ENCODE data around the gene MAFB.

MAFB gene

GRCh38 chr20:40663304-40663790 lies 25.7 kb downstream of the MAFB start:
- Histone ChIP-seq H3K4me1 (ENCODE audit: control insufficient read depth, insufficient read depth, low read length) (no peaks in the 10 kb centered on the region), H3K36me3 (ENCODE audit: control insufficient read depth in 2 of 2, insufficient read depth in 1 of 2, low read length in 2 of 2) (no peaks in the 10 kb centered on the region), H3K4me3 (ENCODE audit: low read depth, low read length) (no peak overlapping the region), H3K9me3 (ENCODE audit: control insufficient read depth, insufficient read depth, low read depth, low read length) (no peaks in the 10 kb centered on the region), H3K27ac (ENCODE audit: extremely low read depth, low read depth, low read length) (no peak overlapping the region)
- ChIA-PET POLR2A (no interaction called here), CTCF (interaction anchor here (1.4 kb wide), 1 partner anchor 27 kb away, joined by 3 read pairs; no protein-coding TSS in a partner anchor)
- no peak for TF ChIP-seq ZNF292 (tag by site-specific recombination; IDR thresholded peaks at IDR 0.05; ENCODE audit: borderline replicate concordance, low read depth)
- peak; percentile 94 for TF ChIP-seq ZIC2 (tag by site-specific recombination; IDR thresholded peaks at IDR 0.05)

GRCh38 chr20:40659567-40659966 lies 29.5 kb downstream of the MAFB start:
- ChIA-PET POLR2A (no interaction called here), CTCF (interaction anchor here (0.6 to 0.8 kb wide), 3 partner anchors 30 to 608 kb away, joined by 3 to 4 read pairs (median 3); no protein-coding TSS in a partner anchor)
- Histone ChIP-seq H3K36me3 (ENCODE audit: control insufficient read depth in 2 of 2, insufficient read depth in 1 of 2, low read length in 2 of 2) (no peaks in the 10 kb centered on the region), H3K4me1 (ENCODE audit: control insufficient read depth, insufficient read depth, low read length) (no peaks in the 10 kb centered on the region), H3K4me3 (ENCODE audit: low read depth, low read length) (no peak overlapping the region), H3K9me3 (ENCODE audit: control insufficient read depth, insufficient read depth, low read depth, low read length) (no peaks in the 10 kb centered on the region), H3K27ac (ENCODE audit: extremely low read depth, low read depth, low read length) (no peak overlapping the region)
- peak; percentile 77 for TF ChIP-seq ZFP3 (tag by site-specific recombination; IDR thresholded peaks at IDR 0.05; ENCODE audit: low read depth)
- no peak for TF ChIP-seq KLF8 (tag by site-specific recombination; IDR thresholded peaks at IDR 0.05)

DNA sequence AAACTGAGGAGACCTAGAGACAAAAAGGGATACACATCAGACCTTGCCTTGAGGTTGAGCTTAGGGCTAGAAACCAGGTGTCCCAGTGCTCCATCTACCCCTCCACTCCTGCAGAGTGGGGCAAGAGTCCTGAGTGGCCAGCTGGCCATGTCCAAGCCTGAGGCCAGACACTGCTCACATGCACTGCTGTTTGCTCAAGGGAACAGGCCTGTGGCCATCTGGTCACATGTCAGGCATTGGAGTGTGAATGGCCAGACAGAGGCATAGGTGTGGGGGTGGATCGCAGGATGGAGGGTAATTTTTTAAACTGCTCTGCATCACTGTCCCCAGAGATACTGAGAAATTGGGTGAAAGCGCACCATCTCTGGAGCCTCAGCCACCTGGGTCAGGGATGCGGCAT lies 30.5 kb downstream of the MAFB start:
- Histone ChIP-seq H3K27ac (ENCODE audit: extremely low read depth, low read depth, low read length) (no peak overlapping the region), H3K4me1 (ENCODE audit: control insufficient read depth, insufficient read depth, low read length) (no peaks in the 10 kb centered on the region), H3K4me3 (ENCODE audit: low read depth, low read length) (no peak overlapping the region), H3K9me3 (ENCODE audit: control insufficient read depth, insufficient read depth, low read depth, low read length) (no peaks in the 10 kb centered on the region), H3K36me3 (ENCODE audit: control insufficient read depth in 2 of 2, insufficient read depth in 1 of 2, low read length in 2 of 2) (no peaks in the 10 kb centered on the region)
- ChIA-PET CTCF (no interaction called here), POLR2A (no interaction called here)
- TF ChIP-seq ZFHX2 (tag by site-specific recombination; conservative IDR thresholded peaks at IDR 0.05) (no peak), ZNF677 (tag by site-specific recombination; IDR thresholded peaks at IDR 0.05) (no peak), ZNF600 (tag by site-specific recombination; IDR thresholded peaks at IDR 0.05) (no peak), HOXC10 (CRISPR knock-in tag; IDR thresholded peaks at IDR 0.05) (no peak), BCL11B (tag by site-specific recombination; IDR thresholded peaks at IDR 0.05; ENCODE audit: low read depth) (no peak), ZNF148 (tag by site-specific recombination; IDR thresholded peaks at IDR 0.05; ENCODE audit: borderline replicate concordance) (no peak), ZNF175 (tag by site-specific recombination; IDR thresholded peaks at IDR 0.05) (no peak), ZNF529 (tag by site-specific recombination; IDR thresholded peaks at IDR 0.05; ENCODE audit: insufficient replicate concordance) (no peak), ZNF404 (tag by site-specific recombination; IDR thresholded peaks at IDR 0.05) (no peak), ZNF19 (tag by site-specific recombination; IDR thresholded peaks at IDR 0.05; ENCODE audit: low read depth) (no peak), ZNF311 (tag by site-specific recombination; IDR thresholded peaks at IDR 0.05; ENCODE audit: borderline replicate concordance) (no peak), ZNF510 (tag by site-specific recombination; IDR thresholded peaks at IDR 0.05; ENCODE audit: insufficient replicate concordance) (no peak), ZNF514 (tag by site-specific recombination; IDR thresholded peaks at IDR 0.05) (no peak)

DNA sequence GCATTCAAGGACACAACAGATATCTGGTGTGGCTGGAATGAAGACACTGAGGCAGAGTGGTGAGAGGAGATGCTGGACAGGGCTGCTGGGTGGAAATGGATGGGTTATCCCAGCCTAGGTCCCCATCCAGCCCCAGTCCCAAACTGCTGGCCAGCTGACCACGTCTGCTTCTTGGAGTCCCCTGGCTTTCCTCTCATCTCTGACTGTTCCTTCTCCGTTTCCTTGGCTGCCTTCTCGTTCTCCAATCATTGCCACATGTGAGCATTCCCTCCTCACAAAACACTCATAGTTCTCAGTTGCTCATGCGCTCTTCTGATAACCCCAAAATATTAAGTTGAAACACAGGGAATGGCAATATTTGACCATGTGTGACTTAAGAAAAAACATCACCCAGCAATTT lies 31.5 kb downstream of the MAFB start:
- Histone ChIP-seq H3K4me3 (ENCODE audit: low read depth, low read length) (no peak overlapping the region), H3K4me1 (ENCODE audit: control insufficient read depth, insufficient read depth, low read length) (no peaks in the 10 kb centered on the region), H3K36me3 (ENCODE audit: control insufficient read depth in 2 of 2, insufficient read depth in 1 of 2, low read length in 2 of 2) (no peaks in the 10 kb centered on the region), H3K9me3 (ENCODE audit: control insufficient read depth, insufficient read depth, low read depth, low read length) (no peaks in the 10 kb centered on the region), H3K27ac (ENCODE audit: extremely low read depth, low read depth, low read length) (no peak overlapping the region)
- CTCF ChIA-PET = no interaction called here
- POLR2A ChIA-PET = no interaction called here
- TF ChIP-seq, protein P1, sequence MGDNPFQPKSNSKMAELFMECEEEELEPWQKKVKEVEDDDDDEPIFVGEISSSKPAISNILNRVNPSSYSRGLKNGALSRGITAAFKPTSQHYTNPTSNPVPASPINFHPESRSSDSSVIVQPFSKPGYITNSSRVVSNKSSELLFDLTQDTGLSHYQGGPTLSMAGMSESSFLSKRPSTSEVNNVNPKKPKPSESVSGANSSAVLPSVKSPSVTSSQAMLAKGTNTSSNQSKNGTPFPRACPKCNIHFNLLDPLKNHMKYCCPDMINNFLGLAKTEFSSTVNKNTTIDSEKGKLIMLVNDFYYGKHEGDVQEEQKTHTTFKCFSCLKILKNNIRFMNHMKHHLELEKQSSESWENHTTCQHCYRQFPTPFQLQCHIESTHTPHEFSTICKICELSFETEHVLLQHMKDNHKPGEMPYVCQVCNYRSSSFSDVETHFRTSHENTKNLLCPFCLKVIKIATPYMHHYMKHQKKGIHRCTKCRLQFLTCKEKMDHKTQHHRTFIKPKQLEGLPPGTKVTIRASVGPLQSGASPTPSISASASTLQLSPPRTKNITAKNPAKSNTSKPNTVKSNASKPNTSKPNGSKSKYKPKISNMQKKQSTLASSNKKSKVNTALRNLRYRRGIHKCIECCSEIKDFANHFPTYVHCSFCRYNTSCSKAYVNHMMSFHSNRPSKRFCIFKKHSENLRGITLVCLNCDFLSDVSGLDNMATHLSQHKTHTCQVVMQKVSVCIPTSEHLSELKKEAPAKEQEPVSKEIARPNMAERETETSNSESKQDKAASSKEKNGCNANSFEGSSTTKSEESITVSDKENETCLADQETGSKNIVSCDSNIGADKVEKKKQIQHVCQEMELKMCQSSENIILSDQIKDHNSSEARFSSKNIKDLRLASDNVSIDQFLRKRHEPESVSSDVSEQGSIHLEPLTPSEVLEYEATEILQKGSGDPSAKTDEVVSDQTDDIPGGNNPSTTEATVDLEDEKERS (tag by site-specific recombination; IDR thresholded peaks at IDR 0.05) = no peak
- TF ChIP-seq ZSCAN16 (tag by site-specific recombination; IDR thresholded peaks at IDR 0.05) (no peak), WT1 (tag by site-specific recombination; IDR thresholded peaks at IDR 0.05) (no peak), ZEB2 (tag by site-specific recombination; IDR thresholded peaks at IDR 0.05) (no peak), ZNF513 (tag by site-specific recombination; IDR thresholded peaks at IDR 0.05) (no peak)

Data from HEK293 (cell line).